Mesenchymal stem cell (in vitro differentiated cells and primary cell): ENCODE data around the gene BAIAP3.

Experiments used
- DNase-seq: peaks from one replicate; pipeline ENCODE4 v3.0.0-alpha.2; 2013
- H2AFZ ChIP-seq: one replicate; pipeline ENCODE4 v1.6.1; 2013; ENCODE audit warnings: low read depth, mild to moderate bottlenecking, control low read depth, inconsistent platforms, low read length, moderate library complexity
- H2AK5ac ChIP-seq: 2 replicates; pipeline ENCODE4 v1.6.1; 2013; ENCODE audit warnings: low read length, moderate library complexity, mild to moderate bottlenecking, inconsistent platforms; ENCODE audit not compliant: severe bottlenecking
- H2BK120ac ChIP-seq: one replicate; pipeline ENCODE4 v1.6.1; 2013; ENCODE audit warnings: low read depth, mild to moderate bottlenecking, inconsistent platforms, low read length, moderate library complexity
- H2BK12ac ChIP-seq, 2 experiments: one replicate each; pipeline ENCODE4 v1.6.1; 2013; ENCODE audit warnings: inconsistent platforms in 2 of 2, low read length in 2 of 2, mild to moderate bottlenecking in 2 of 2, moderate library complexity in 2 of 2, control low read depth in 1 of 2
- H2BK15ac ChIP-seq: one replicate; pipeline ENCODE4 v1.6.1; 2013; ENCODE audit warnings: mild to moderate bottlenecking, low read depth, inconsistent platforms; ENCODE audit not compliant: poor library complexity, severe bottlenecking
- H2BK5ac ChIP-seq: 2 replicates; pipeline ENCODE4 v1.6.1; 2013; ENCODE audit warnings: low read depth, mild to moderate bottlenecking, low read length, control low read depth, inconsistent platforms; ENCODE audit not compliant: poor library complexity, severe bottlenecking
- H3K14ac ChIP-seq, 2 experiments: one replicate each; pipeline ENCODE4 v1.6.1; 2013; ENCODE audit warnings: inconsistent platforms in 2 of 2, low read length in 2 of 2, control low read depth in 1 of 2, mild to moderate bottlenecking in 1 of 2, moderate library complexity in 1 of 2
- H3K18ac ChIP-seq, 2 experiments: one replicate each; pipeline ENCODE4 v1.6.1; 2013; ENCODE audit warnings: inconsistent platforms in 2 of 2, low read length in 2 of 2, control low read depth in 1 of 2, low read depth in 1 of 2, mild to moderate bottlenecking in 1 of 2
- H3K23ac ChIP-seq, 2 experiments: one replicate each; pipeline ENCODE4 v1.6.1; 2013; ENCODE audit warnings: inconsistent platforms in 2 of 2, low read length in 2 of 2, mild to moderate bottlenecking in 2 of 2, moderate library complexity in 2 of 2, control low read depth in 1 of 2
- H3K27ac ChIP-seq: 2 replicates; pipeline ENCODE4 v1.5.1; 2013; ENCODE audit warnings: mild to moderate bottlenecking, moderate library complexity, low read length, control low read depth, inconsistent platforms; ENCODE audit not compliant: poor library complexity, severe bottlenecking
- H3K27me3 ChIP-seq, 2 experiments: 2 replicates each; pipeline versions ENCODE4 v1.6.1 to v1.7.0; 2013; ENCODE audit warnings: low read length in 2 of 2, mild to moderate bottlenecking in 2 of 2, moderate library complexity in 2 of 2, control low read depth in 1 of 2, inconsistent platforms in 1 of 2; ENCODE audit not compliant: control insufficient read depth in 1 of 2, insufficient read depth in 1 of 2
- H3K36me3 ChIP-seq, 2 experiments: 2 replicates each; pipeline versions ENCODE4 v1.6.1 to v1.7.0; 2013; ENCODE audit warnings: low read length in 2 of 2, control low read depth in 1 of 2, inconsistent platforms in 1 of 2, low read depth in 1 of 2, mild to moderate bottlenecking in 1 of 2; ENCODE audit not compliant: insufficient read depth in 2 of 2, control insufficient read depth in 1 of 2
- H3K4ac ChIP-seq, 2 experiments: one replicate each; pipeline ENCODE4 v1.6.1; 2013; ENCODE audit warnings: inconsistent platforms in 2 of 2, low read length in 2 of 2, mild to moderate bottlenecking in 2 of 2, moderate library complexity in 2 of 2, control low read depth in 1 of 2, low read depth in 1 of 2
- H3K4me1 ChIP-seq: 2 replicates; pipeline ENCODE4 v1.6.1; 2013; ENCODE audit warnings: low read depth, low read length, control low read depth; ENCODE audit not compliant: control insufficient read depth, insufficient read depth
- H3K4me2 ChIP-seq: 2 replicates; pipeline ENCODE4 v1.6.1; 2013; ENCODE audit warnings: low read length, mild to moderate bottlenecking, inconsistent platforms; ENCODE audit not compliant: poor library complexity, severe bottlenecking
- H3K4me3 ChIP-seq, 2 experiments: 2 replicates each; pipeline versions ENCODE4 v1.5.1 to v1.7.0; 2013; ENCODE audit warnings: low read length in 2 of 2, mild to moderate bottlenecking in 2 of 2, control low read depth in 1 of 2, low read depth in 1 of 2; ENCODE audit not compliant: insufficient read depth in 1 of 2
- H3K79me1 ChIP-seq: replicated peaks from 2 replicates; pipeline ENCODE4 v1.6.1; 2013; ENCODE audit warnings: mild to moderate bottlenecking, control low read depth, low read length, inconsistent platforms; ENCODE audit not compliant: poor library complexity, severe bottlenecking
- H3K9ac ChIP-seq: 2 replicates; pipeline ENCODE4 v1.7.0; 2013; ENCODE audit warnings: mild to moderate bottlenecking, low read length, moderate library complexity
- H3K9me3 ChIP-seq: 2 replicates; pipeline ENCODE4 v1.7.0; 2013; ENCODE audit warnings: mild to moderate bottlenecking, low read length; ENCODE audit not compliant: control insufficient read depth
- H4K8ac ChIP-seq: one replicate; pipeline ENCODE4 v1.6.1; 2013; ENCODE audit warnings: inconsistent platforms, mild to moderate bottlenecking, low read length, moderate library complexity
- H4K91ac ChIP-seq: one replicate; pipeline ENCODE4 v1.6.1; 2013; ENCODE audit warnings: mild to moderate bottlenecking, low read length, inconsistent platforms
- WGBS: methylation state at CpG from one replicate; pipeline ENCODE4 v1.1.7; 2013; ENCODE audit warnings: mixed read lengths; 5-methylcytosine and 5-hydroxymethylcytosine counted together

Gene BAIAP3

DNA sequence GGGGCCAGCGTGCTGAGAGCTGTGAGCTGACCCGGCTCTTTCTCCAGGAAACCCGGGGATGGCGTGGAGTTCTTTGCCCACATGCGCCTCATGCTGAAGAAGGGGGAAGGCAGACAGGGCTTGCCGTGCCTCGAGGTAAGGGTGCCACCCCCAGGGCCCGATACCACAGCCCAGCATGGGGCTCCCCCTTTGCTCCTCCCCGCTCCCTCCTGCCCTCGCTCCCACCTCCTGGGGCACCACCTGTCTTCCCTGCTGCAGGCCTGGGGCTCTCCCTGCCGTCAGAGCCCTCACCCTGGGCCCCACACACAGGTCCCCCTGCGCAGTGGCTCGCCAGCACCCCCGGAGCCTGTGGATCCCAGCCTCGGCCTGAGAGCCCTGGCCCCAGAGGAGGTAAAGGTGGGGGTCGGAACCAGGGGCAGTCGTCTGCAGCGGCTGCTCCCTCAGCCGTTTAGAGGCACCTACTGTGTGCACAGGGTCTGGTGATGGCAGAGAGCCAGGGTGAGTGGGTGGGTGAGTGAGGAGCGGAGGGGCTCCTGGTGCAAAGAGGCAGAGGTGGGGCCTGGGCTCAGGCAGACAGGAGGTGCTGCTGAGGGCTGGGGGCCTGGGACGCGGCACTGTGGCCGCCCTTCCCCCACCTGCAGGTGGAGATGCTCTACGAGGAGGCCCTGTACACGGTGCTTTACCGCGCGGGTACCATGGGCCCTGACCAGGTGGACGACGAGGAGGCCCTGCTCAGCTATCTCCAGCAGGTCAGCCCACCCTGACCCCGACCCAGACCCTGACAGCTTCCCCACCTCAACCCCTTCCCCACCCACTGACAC lies 5.6 kb downstream of the BAIAP3 start:
- H2AK5ac ChIP-seq = no peak overlapping the region
- no peaks in the 10 kb centered on the region for H3K79me1 ChIP-seq
- no peak overlapping the region for H3K4ac ChIP-seq
- H3K27me3 ChIP-seq = peaks cover 49 to 76% of the 10 kb centered on the region in 2 experiments
- no peak for DNase-seq
- H3K23ac ChIP-seq = no peak overlapping the region
- no peak overlapping the region for H3K14ac ChIP-seq
- 84% methylated on average over 28 of the region's 31 CpGs for WGBS
- H2BK12ac ChIP-seq = no peak overlapping the region
- no peak overlapping the region for H2BK5ac ChIP-seq
- H3K18ac ChIP-seq = no peak overlapping the region
- no peak overlapping the region for H3K4me2 ChIP-seq
- H3K9ac ChIP-seq = no peak overlapping the region
- H3K27ac ChIP-seq = no peak overlapping the region
- H3K4me3 ChIP-seq = no peak overlapping the region
- H4K91ac ChIP-seq = no peak overlapping the region
- H3K9me3 ChIP-seq = no peaks in the 10 kb centered on the region
- H3K36me3 ChIP-seq = no peaks in the 10 kb centered on the region
- no peak overlapping the region for H2AFZ ChIP-seq
- H4K8ac ChIP-seq = no peak overlapping the region
- no peak overlapping the region for H2BK15ac ChIP-seq
- no peak overlapping the region for H2BK120ac ChIP-seq
- peaks cover 18% of the 10 kb centered on the region for H3K4me1 ChIP-seq

DNA sequence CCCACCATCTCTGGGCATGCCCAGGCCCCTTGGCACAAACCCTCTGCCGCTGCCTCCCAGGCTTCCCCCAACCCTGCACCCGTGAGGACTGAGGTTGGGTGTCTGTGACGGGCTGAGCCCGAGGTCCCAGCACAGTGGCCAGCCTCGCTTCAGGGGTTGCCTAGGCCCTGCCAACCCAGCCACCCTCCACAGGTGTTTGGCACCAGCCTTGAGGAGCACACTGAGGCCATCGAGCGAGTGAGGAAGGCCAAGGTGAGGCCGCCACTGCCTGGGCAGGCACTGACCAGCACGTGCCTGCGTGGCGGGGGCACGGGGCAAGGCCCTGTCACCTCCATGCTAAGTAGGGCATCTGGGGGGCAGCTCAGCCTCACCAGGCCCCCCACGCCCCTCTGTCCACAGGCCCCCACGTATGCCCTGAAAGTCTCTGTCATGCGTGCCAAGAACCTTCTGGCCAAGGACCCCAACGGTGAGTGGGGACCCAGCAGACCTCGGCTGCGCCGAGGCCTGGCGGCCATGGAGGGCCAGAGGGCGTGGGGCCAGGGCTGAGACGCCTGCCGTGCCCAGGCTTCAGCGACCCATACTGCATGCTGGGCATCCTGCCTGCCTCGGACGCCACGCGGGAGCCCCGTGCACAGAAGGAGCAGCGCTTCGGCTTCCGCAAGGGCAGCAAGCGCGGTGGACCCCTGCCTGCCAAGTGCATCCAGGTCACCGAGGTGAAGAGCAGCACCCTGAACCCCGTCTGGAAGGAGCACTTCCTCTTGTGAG lies 7.5 kb downstream of the BAIAP3 start:
- no peak overlapping the region for H2AFZ ChIP-seq
- WGBS = 92% methylated on average over 36 of the region's 36 CpGs
- no peak overlapping the region for H2BK12ac ChIP-seq
- no peak overlapping the region for H3K18ac ChIP-seq
- H3K36me3 ChIP-seq = no peaks in the 10 kb centered on the region
- no peak overlapping the region for H2AK5ac ChIP-seq
- peaks cover 30 to 67% of the 10 kb centered on the region in 2 experiments for H3K27me3 ChIP-seq
- H2BK5ac ChIP-seq = no peak overlapping the region
- H3K9ac ChIP-seq = no peak overlapping the region
- H3K23ac ChIP-seq = no peak overlapping the region
- peak overlapping the region in 1 of 2 experiments; percentile 14 for H3K4me3 ChIP-seq
- H3K79me1 ChIP-seq = no peaks in the 10 kb centered on the region
- no peak overlapping the region for H3K4ac ChIP-seq
- peak overlapping the region; percentile 16 for H4K91ac ChIP-seq
- H3K4me1 ChIP-seq = peaks cover 18% of the 10 kb centered on the region
- no peak overlapping the region for H3K27ac ChIP-seq
- H3K14ac ChIP-seq = no peak overlapping the region
- H2BK120ac ChIP-seq = no peak overlapping the region
- no peak overlapping the region for H2BK15ac ChIP-seq
- H3K9me3 ChIP-seq = no peaks in the 10 kb centered on the region
- H4K8ac ChIP-seq = no peak overlapping the region
- DNase-seq = no peak
- no peak overlapping the region for H3K4me2 ChIP-seq

DNA sequence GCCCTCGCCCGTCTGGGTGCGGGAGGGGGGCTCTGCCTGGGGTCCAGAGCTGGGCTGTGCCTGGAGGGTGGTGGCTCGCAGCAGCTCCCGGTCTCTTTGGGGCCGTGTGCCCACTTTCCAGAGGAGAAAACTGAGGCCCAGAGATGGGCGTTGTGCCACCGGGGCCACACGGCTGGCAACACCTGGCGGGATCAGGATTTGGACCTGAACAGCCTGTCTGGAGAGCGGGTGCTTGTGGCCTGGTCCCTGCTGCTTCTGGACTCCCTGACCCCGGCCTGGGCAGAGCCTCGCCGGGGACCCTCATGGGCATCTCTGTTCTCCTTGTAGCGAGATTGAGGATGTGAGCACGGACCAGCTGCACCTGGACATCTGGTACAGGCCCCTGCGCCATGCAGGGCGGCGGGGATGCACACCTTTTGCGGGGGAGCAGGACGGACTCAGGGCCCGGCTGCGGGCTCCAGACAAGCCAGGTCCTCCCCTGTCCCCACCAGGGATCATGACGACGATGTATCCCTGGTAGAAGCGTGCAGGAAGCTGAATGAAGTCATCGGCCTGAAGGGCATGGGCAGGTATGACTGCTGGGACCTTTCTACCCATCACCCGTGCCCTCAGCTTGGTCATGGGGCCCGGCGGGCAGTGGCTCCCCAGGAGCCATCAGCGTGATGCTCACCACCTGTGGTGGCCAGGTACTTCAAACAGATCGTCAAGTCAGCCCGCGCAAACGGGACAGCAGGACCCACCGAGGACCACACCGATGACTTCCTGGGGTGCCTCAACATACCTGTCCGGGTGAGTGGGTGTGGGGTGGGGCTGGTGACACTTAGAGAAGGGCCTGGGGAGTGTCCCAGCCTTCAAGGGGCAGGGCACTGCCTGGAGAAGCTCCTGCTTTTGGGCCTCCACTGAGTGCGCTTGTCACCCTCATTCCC lies 8.3 kb downstream of the BAIAP3 start:
- no peak overlapping the region for H3K4me3 ChIP-seq
- H3K36me3 ChIP-seq = no peaks in the 10 kb centered on the region
- H3K4me2 ChIP-seq = no peak overlapping the region
- H2AFZ ChIP-seq = no peak overlapping the region
- no peak overlapping the region for H3K23ac ChIP-seq
- H3K27ac ChIP-seq = no peak overlapping the region
- no peak for DNase-seq
- H3K14ac ChIP-seq = no peak overlapping the region
- H3K27me3 ChIP-seq = peaks cover 22 to 58% of the 10 kb centered on the region in 2 experiments
- no peak overlapping the region for H2BK120ac ChIP-seq
- no peak overlapping the region for H3K4ac ChIP-seq
- WGBS = 92% methylated on average over 39 of the region's 39 CpGs
- no peak overlapping the region for H3K9ac ChIP-seq
- no peak overlapping the region for H2BK12ac ChIP-seq
- no peak overlapping the region for H3K18ac ChIP-seq
- no peak overlapping the region for H4K8ac ChIP-seq
- no peak overlapping the region for H4K91ac ChIP-seq
- H3K4me1 ChIP-seq = peaks cover 21% of the 10 kb centered on the region
- no peaks in the 10 kb centered on the region for H3K9me3 ChIP-seq
- no peaks in the 10 kb centered on the region for H3K79me1 ChIP-seq
- no peak overlapping the region for H2BK15ac ChIP-seq
- no peak overlapping the region for H2BK5ac ChIP-seq
- no peak overlapping the region for H2AK5ac ChIP-seq
